K562 (cell line): ENCODE measurements around the gene OLFML2A. TPM values are rescaled to one million over a fixed set of nuclear protein-coding genes. Genes with fewer than 3 reads are reported as not detected.

Source experiments
- EHMT2 ChIP-seq: fragments of 450-650 bp; IDR thresholded peaks from 2 replicates; pipeline ENCODE4 v1.6.1; 2018; ENCODE audit warnings: antibody characterized with exemption
- EZH2 ChIP-seq: IDR thresholded peaks from 2 replicates; pipeline ENCODE4 v1.6.1; 2012; ENCODE audit warnings: low read depth, mild to moderate bottlenecking, inconsistent platforms, low read length, borderline replicate concordance
- HMGN3 ChIP-seq: IDR thresholded peaks from 2 replicates; pipeline ENCODE4 v1.6.1; 2011; ENCODE audit warnings: borderline replicate concordance, low read depth, mild to moderate bottlenecking, mixed read lengths, low read length; ENCODE audit not compliant: insufficient read length; ENCODE audit errors: extremely low read depth
- MCM2 ChIP-seq: fragments of 450-650 bp; IDR thresholded peaks from 2 replicates; pipeline ENCODE4 v1.6.1; 2017; ENCODE audit warnings: low read depth, mild to moderate bottlenecking
- MEIS2 ChIP-seq: fragments of 450-650 bp; IDR thresholded peaks from 2 replicates; pipeline ENCODE4 v1.6.1; 2014; ENCODE audit warnings: mild to moderate bottlenecking; ENCODE audit not compliant: partially characterized antibody
- PHF20 ChIP-seq: fragments of 450-650 bp; IDR thresholded peaks from 2 replicates; pipeline ENCODE4 v1.6.1; 2018; ENCODE audit not compliant: partially characterized antibody
- TAF15 ChIP-seq: fragments of 200-400 bp; formaldehyde crosslinking; IDR thresholded peaks from 2 replicates; pipeline ENCODE4 v1.6.1; 2017; ENCODE audit warnings: mild to moderate bottlenecking, low read depth, low read length, moderate library complexity
- XRCC4 ChIP-seq: IDR thresholded peaks from one replicate; pipeline ENCODE4 v1.6.1; 2011; ENCODE audit not compliant: insufficient read depth, insufficient read length; ENCODE audit errors: extremely low read depth
- ZBTB2 ChIP-seq: fragments of 450-650 bp; IDR thresholded peaks from 2 replicates; pipeline ENCODE4 v1.6.1; 2016; ENCODE audit warnings: antibody characterized with exemption
- ZFP1 ChIP-seq: fragments of 450-650 bp; formaldehyde crosslinking; IDR thresholded peaks from 2 replicates; pipeline ENCODE4 v1.4.0; 2020; ENCODE audit warnings: mild to moderate bottlenecking, mixed read lengths
- polyA plus RNA-seq, 8 experiments: library from polyadenylated mRNA; depleted of rRNA in 4 of 8; stranded (reverse) in 5 of 8; unstranded in 3 of 8; fragments of >200 nt; fragmentation: Nextera tagmentation in 2 of 8; fragmentation: Illumina TruSeq in 1 of 8; extraction: Ambion mirVana in 2 of 8; extraction: Trizol in 1 of 8; gene quantifications; 2 replicates each; pipeline versions ENCODE4 v1.2.1 to v1.2.3, GENCODE V29; 2011 to 2014; ENCODE audit warnings: inconsistent platforms in 1 of 8, missing spikeins in 1 of 8
- total RNA-seq, 7 experiments: library from RNA; depleted of rRNA in 6 of 7; stranded (reverse); fragments of >200 nt in 6 of 7; fragmentation: Illumina TruSeq in 2 of 7; extraction: Trizol in 2 of 7; gene quantifications; 2 replicates each; pipeline versions ENCODE4 v1.2.1 to v1.2.3, GENCODE V29; 2011 to 2021; ENCODE audit warnings: low replicate concordance in 1 of 7
- TF ChIP-seq, protein P1 (sequence below): fragments of 200-600 bp; sonication (generic); IDR thresholded peaks from one replicate; pipeline ENCODE4 v1.6.1; 2012; ENCODE audit warnings: mild to moderate bottlenecking, low read depth, low read length, inconsistent platforms

The OLFML2A gene
- total and polyA plus RNA-seq, 9 of the 15 experiments (the other 6 are each of a cell fraction or from before 2014, with no cell fraction given), result 0.16 TPM; not detected in 8

- TF ChIP-seq, protein P1, sequence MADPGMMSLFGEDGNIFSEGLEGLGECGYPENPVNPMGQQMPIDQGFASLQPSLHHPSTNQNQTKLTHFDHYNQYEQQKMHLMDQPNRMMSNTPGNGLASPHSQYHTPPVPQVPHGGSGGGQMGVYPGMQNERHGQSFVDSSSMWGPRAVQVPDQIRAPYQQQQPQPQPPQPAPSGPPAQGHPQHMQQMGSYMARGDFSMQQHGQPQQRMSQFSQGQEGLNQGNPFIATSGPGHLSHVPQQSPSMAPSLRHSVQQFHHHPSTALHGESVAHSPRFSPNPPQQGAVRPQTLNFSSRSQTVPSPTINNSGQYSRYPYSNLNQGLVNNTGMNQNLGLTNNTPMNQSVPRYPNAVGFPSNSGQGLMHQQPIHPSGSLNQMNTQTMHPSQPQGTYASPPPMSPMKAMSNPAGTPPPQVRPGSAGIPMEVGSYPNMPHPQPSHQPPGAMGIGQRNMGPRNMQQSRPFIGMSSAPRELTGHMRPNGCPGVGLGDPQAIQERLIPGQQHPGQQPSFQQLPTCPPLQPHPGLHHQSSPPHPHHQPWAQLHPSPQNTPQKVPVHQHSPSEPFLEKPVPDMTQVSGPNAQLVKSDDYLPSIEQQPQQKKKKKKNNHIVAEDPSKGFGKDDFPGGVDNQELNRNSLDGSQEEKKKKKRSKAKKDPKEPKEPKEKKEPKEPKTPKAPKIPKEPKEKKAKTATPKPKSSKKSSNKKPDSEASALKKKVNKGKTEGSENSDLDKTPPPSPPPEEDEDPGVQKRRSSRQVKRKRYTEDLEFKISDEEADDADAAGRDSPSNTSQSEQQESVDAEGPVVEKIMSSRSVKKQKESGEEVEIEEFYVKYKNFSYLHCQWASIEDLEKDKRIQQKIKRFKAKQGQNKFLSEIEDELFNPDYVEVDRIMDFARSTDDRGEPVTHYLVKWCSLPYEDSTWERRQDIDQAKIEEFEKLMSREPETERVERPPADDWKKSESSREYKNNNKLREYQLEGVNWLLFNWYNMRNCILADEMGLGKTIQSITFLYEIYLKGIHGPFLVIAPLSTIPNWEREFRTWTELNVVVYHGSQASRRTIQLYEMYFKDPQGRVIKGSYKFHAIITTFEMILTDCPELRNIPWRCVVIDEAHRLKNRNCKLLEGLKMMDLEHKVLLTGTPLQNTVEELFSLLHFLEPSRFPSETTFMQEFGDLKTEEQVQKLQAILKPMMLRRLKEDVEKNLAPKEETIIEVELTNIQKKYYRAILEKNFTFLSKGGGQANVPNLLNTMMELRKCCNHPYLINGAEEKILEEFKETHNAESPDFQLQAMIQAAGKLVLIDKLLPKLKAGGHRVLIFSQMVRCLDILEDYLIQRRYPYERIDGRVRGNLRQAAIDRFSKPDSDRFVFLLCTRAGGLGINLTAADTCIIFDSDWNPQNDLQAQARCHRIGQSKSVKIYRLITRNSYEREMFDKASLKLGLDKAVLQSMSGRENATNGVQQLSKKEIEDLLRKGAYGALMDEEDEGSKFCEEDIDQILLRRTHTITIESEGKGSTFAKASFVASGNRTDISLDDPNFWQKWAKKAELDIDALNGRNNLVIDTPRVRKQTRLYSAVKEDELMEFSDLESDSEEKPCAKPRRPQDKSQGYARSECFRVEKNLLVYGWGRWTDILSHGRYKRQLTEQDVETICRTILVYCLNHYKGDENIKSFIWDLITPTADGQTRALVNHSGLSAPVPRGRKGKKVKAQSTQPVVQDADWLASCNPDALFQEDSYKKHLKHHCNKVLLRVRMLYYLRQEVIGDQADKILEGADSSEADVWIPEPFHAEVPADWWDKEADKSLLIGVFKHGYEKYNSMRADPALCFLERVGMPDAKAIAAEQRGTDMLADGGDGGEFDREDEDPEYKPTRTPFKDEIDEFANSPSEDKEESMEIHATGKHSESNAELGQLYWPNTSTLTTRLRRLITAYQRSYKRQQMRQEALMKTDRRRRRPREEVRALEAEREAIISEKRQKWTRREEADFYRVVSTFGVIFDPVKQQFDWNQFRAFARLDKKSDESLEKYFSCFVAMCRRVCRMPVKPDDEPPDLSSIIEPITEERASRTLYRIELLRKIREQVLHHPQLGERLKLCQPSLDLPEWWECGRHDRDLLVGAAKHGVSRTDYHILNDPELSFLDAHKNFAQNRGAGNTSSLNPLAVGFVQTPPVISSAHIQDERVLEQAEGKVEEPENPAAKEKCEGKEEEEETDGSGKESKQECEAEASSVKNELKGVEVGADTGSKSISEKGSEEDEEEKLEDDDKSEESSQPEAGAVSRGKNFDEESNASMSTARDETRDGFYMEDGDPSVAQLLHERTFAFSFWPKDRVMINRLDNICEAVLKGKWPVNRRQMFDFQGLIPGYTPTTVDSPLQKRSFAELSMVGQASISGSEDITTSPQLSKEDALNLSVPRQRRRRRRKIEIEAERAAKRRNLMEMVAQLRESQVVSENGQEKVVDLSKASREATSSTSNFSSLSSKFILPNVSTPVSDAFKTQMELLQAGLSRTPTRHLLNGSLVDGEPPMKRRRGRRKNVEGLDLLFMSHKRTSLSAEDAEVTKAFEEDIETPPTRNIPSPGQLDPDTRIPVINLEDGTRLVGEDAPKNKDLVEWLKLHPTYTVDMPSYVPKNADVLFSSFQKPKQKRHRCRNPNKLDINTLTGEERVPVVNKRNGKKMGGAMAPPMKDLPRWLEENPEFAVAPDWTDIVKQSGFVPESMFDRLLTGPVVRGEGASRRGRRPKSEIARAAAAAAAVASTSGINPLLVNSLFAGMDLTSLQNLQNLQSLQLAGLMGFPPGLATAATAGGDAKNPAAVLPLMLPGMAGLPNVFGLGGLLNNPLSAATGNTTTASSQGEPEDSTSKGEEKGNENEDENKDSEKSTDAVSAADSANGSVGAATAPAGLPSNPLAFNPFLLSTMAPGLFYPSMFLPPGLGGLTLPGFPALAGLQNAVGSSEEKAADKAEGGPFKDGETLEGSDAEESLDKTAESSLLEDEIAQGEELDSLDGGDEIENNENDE, result no peak
- TF ChIP-seq ZFP1 (CRISPR knock-in tag), result no peak
- TF ChIP-seq HMGN3, result no peak
- TF ChIP-seq ZBTB2, result peak; percentile 43; the same call in 1 of the 2 replicates
- TF ChIP-seq MCM2, result no peak
- no peak for TF ChIP-seq XRCC4
- TF ChIP-seq MEIS2, result no peak
- TF ChIP-seq TAF15, result no peak
- no peak for TF ChIP-seq EHMT2
- TF ChIP-seq PHF20, result peak; percentile 72
- no peak for TF ChIP-seq EZH2
Measured at GRCh38 chr9:124771867-124772679, 4.9 kb upstream of the OLFML2A start (continued).
